GM19193 (cell line): ENCODE data around the gene DNM3.

ENCODE experiments used
- POLR2A ChIP-seq: IDR thresholded peaks from 4 replicates; pipeline ENCODE4 v1.6.1; 2011; ENCODE audit not compliant: insufficient read depth, insufficient read length; ENCODE audit errors: extremely low read depth

The DNM3 gene

GRCh38 chr1:171879556-171879955 is 38.3 kb downstream of the DNM3 start:
- no peak for TF ChIP-seq POLR2A

- TF ChIP-seq POLR2A = no peak
Observed at GRCh38 chr1:171881442-171881841, 40.1 kb downstream of the DNM3 start.

GRCh38 chr1:171883849-171884248 is 42.6 kb downstream of the DNM3 start:
- no peak for TF ChIP-seq POLR2A

GRCh38 chr1:171884475-171884874 is 43.2 kb downstream of the DNM3 start:
- no peak for TF ChIP-seq POLR2A

- TF ChIP-seq POLR2A = no peak
Observed at GRCh38 chr1:171890131-171890530, 48.8 kb downstream of the DNM3 start.

- TF ChIP-seq POLR2A = no peak
Observed at GRCh38 chr1:171896936-171897703, 55.8 kb downstream of the DNM3 start.

GRCh38 chr1:171898941-171899340 is 57.6 kb downstream of the DNM3 start:
- no peak for TF ChIP-seq POLR2A

GRCh38 chr1:171899838-171900237 is 58.5 kb downstream of the DNM3 start:
- TF ChIP-seq POLR2A = no peak

- TF ChIP-seq POLR2A = no peak
Observed at GRCh38 chr1:171901245-171901644, 59.9 kb downstream of the DNM3 start.

GRCh38 chr1:171902527-171902926 is 61.2 kb downstream of the DNM3 start:
- TF ChIP-seq POLR2A = no peak

GRCh38 chr1:171904778-171905450 is 63.6 kb downstream of the DNM3 start:
- TF ChIP-seq POLR2A = no peak

- TF ChIP-seq POLR2A = no peak
Observed at GRCh38 chr1:171909711-171910110, 68.4 kb downstream of the DNM3 start.

GRCh38 chr1:171910786-171911185 is 69.5 kb downstream of the DNM3 start:
- no peak for TF ChIP-seq POLR2A

- TF ChIP-seq POLR2A = no peak
Observed at GRCh38 chr1:171911506-171911905, 70.2 kb downstream of the DNM3 start.

- TF ChIP-seq POLR2A = no peak
Observed at GRCh38 chr1:171912509-171913175, 71.3 kb downstream of the DNM3 start.

- TF ChIP-seq POLR2A = no peak
Observed at GRCh38 chr1:171913385-171913784, 72.1 kb downstream of the DNM3 start.
